Ishikawa (cell line): ENCODE results near the gene GIGYF1.

Experiments
- CEBPB ChIP-seq: IDR thresholded peaks from 2 replicates; pipeline ENCODE4 v1.6.1; 2012
- CREB1 ChIP-seq: IDR thresholded peaks from 2 replicates; pipeline ENCODE4 v1.6.1; 2012; ENCODE audit warnings: low read depth
- EGR1 ChIP-seq: IDR thresholded peaks from 2 replicates; pipeline ENCODE4 v1.6.1; 2012
- EP300 ChIP-seq: IDR thresholded peaks from 2 replicates; pipeline ENCODE4 v1.6.1; 2012; ENCODE audit warnings: borderline replicate concordance
- FOXM1 ChIP-seq: IDR thresholded peaks from 2 replicates; pipeline ENCODE4 v1.6.1; 2012; ENCODE audit warnings: low read depth, borderline replicate concordance
- MAX ChIP-seq: IDR thresholded peaks from 2 replicates; pipeline ENCODE4 v1.6.1; 2012
- NFIC ChIP-seq: IDR thresholded peaks from 2 replicates; pipeline ENCODE4 v1.6.1; 2012
- RAD21 ChIP-seq: IDR thresholded peaks from 2 replicates; pipeline ENCODE4 v1.6.1; 2012; ENCODE audit warnings: low read depth
- REST ChIP-seq: IDR thresholded peaks from 2 replicates; pipeline ENCODE4 v1.6.1; 2012; ENCODE audit warnings: low read depth, mild to moderate bottlenecking
- TAF1 ChIP-seq: IDR thresholded peaks from 2 replicates; pipeline ENCODE4 v1.6.1; 2012; ENCODE audit warnings: low read depth, mild to moderate bottlenecking
- TCF12 ChIP-seq: IDR thresholded peaks from 2 replicates; pipeline ENCODE4 v1.6.1; 2012; ENCODE audit warnings: low read depth
- TEAD4 ChIP-seq: IDR thresholded peaks from 2 replicates; pipeline ENCODE4 v1.6.1; 2012
- USF1 ChIP-seq: IDR thresholded peaks from 2 replicates; pipeline ENCODE4 v1.6.1; 2012
- YY1 ChIP-seq: IDR thresholded peaks from 2 replicates; pipeline ENCODE4 v1.6.1; 2012; ENCODE audit warnings: low read depth
- ZBTB7A ChIP-seq: IDR thresholded peaks from 2 replicates; pipeline ENCODE4 v1.6.1; 2012; ENCODE audit warnings: low read depth

GIGYF1 gene

GRCh38 chr7:100693312-100694097 is 545 bp downstream of the GIGYF1 start:
- no peak for TF ChIP-seq CEBPB
- no peak for TF ChIP-seq YY1
- no peak for TF ChIP-seq MAX
- no peak for TF ChIP-seq CREB1
- TF ChIP-seq TAF1, result no peak
- peak; percentile 79 for TF ChIP-seq ZBTB7A
- TF ChIP-seq FOXM1, result no peak
- TF ChIP-seq REST, result no peak
- no peak for TF ChIP-seq EGR1

GRCh38 chr7:100692578-100692961 is 1.5 kb downstream of the GIGYF1 start:
- TF ChIP-seq NFIC (no peak), TAF1 (no peak), FOXM1 (no peak), TCF12 (no peak), RAD21 (no peak)

GRCh38 chr7:100691676-100692577 is 2.1 kb downstream of the GIGYF1 start:
- no peak for TF ChIP-seq USF1
- peak; percentile 73 for TF ChIP-seq RAD21
- TF ChIP-seq YY1, result no peak
- TF ChIP-seq TEAD4, result no peak
- no peak for TF ChIP-seq FOXM1
- TF ChIP-seq CEBPB, result no peak
- no peak for TF ChIP-seq TAF1
- 0 out of 2 replicates have a peak, but pooled peaks have one; percentile 41 for TF ChIP-seq ZBTB7A

GRCh38 chr7:100689230-100690135 is 4.6 kb downstream of the GIGYF1 start:
- no peak for TF ChIP-seq CEBPB
- no peak for TF ChIP-seq MAX
- TF ChIP-seq EGR1, result no peak
- no peak for TF ChIP-seq TCF12
- no peak for TF ChIP-seq TAF1
- no peak for TF ChIP-seq CREB1
- TF ChIP-seq REST, result no peak
- no peak for TF ChIP-seq EP300
- TF ChIP-seq NFIC, result no peak
- no peak for TF ChIP-seq USF1
- TF ChIP-seq YY1, result no peak
- no peak for TF ChIP-seq FOXM1
- TF ChIP-seq ZBTB7A, result no peak
- TF ChIP-seq TEAD4, result no peak
- no peak for TF ChIP-seq RAD21

- TF ChIP-seq TAF1, result no peak
- TF ChIP-seq USF1, result no peak
- TF ChIP-seq RAD21, result no peak
- TF ChIP-seq NFIC, result no peak
- no peak for TF ChIP-seq TEAD4
- no peak for TF ChIP-seq REST
- TF ChIP-seq FOXM1, result no peak
- no peak for TF ChIP-seq YY1
- no peak for TF ChIP-seq ZBTB7A
Measured at GRCh38 chr7:100688326-100688860, 5.7 kb downstream of the GIGYF1 start.
